HEK293 (cell line): Measurements from ENCODE around the gene RHOT1.

Experiments used
- CTCF ChIA-PET: fragments of 350-600 bp; formaldehyde crosslinking; extraction: SDS; loops from one replicate; lab custom pipeline; 2021; ENCODE audit warnings: antibody characterized with exemption; lab: Yijun Ruan, JAX
- POLR2A ChIA-PET: fragments of 300-600 bp; formaldehyde crosslinking; extraction: SDS; loops from one replicate; lab custom pipeline; 2020; ENCODE audit warnings: antibody characterized with exemption, inconsistent platforms; lab: Yijun Ruan, JAX
- H3K27ac ChIP-seq: fragments of 200-500 bp; sonication (Bioruptor generic); 2 replicates; pipeline ENCODE4 v1.5.1; 2014; ENCODE audit warnings: low read depth, low read length, control low read depth, inconsistent platforms; ENCODE audit errors: extremely low read depth
- H3K36me3 ChIP-seq, 2 experiments: fragments of 200-500 bp in 1 of 2; sonication (Bioruptor generic) in 1 of 2; 1 replicate in 1 of 2; 2 replicates in 1 of 2; pipeline ENCODE4 v1.5.1; 2014 to 2017; ENCODE audit warnings: inconsistent platforms in 2 of 2, low read length in 2 of 2; ENCODE audit not compliant: control insufficient read depth in 2 of 2, insufficient read depth in 1 of 2
- H3K4me1 ChIP-seq: fragments of 200-500 bp; sonication (Bioruptor generic); 2 replicates; pipeline ENCODE4 v1.5.1; 2014; ENCODE audit warnings: mild to moderate bottlenecking, low read length, inconsistent platforms; ENCODE audit not compliant: control insufficient read depth, insufficient read depth
- H3K4me3 ChIP-seq: 2 replicates; pipeline ENCODE4 v1.5.1; 2011; ENCODE audit warnings: low read depth, mild to moderate bottlenecking, control low read depth, low read length, moderate library complexity
- H3K9me3 ChIP-seq: fragments of 200-500 bp; sonication (Bioruptor generic); 2 replicates; pipeline ENCODE4 v1.5.1; 2014; ENCODE audit warnings: low read depth, low read length, inconsistent platforms; ENCODE audit not compliant: control insufficient read depth, insufficient read depth
- PRDM2 ChIP-seq: fragments of 450-650 bp; formaldehyde crosslinking; IDR thresholded peaks from 2 replicates; pipeline ENCODE4 v1.5.1; 2016; ENCODE audit warnings: missing biosample characterization, missing genetic modification characterization, borderline replicate concordance
- SALL2 ChIP-seq: fragments of 450-650 bp; formaldehyde crosslinking; IDR thresholded peaks from 2 replicates; pipeline ENCODE4 v1.5.0; 2017; ENCODE audit warnings: missing biosample characterization, mild to moderate bottlenecking, missing genetic modification characterization, borderline replicate concordance
- ZNF114 ChIP-seq: fragments of 450-650 bp; formaldehyde crosslinking; IDR thresholded peaks from 2 replicates; pipeline ENCODE4 v1.5.0; 2017; ENCODE audit warnings: missing biosample characterization, missing genetic modification characterization
- ZNF148 ChIP-seq: fragments of 450-650 bp; formaldehyde crosslinking; IDR thresholded peaks from 2 replicates; pipeline ENCODE4 v1.5.0; 2017; ENCODE audit warnings: missing biosample characterization, missing genetic modification characterization, borderline replicate concordance
- ZNF155 ChIP-seq: fragments of 450-650 bp; formaldehyde crosslinking; IDR thresholded peaks from 2 replicates; pipeline ENCODE4 v1.5.1; 2016; ENCODE audit warnings: missing biosample characterization, missing genetic modification characterization
- ZNF221 ChIP-seq: fragments of 450-650 bp; formaldehyde crosslinking; IDR thresholded peaks from 2 replicates; pipeline ENCODE4 v1.5.1; 2017; ENCODE audit warnings: missing biosample characterization, missing genetic modification characterization, borderline replicate concordance
- ZNF624 ChIP-seq: fragments of 450-650 bp; formaldehyde crosslinking; IDR thresholded peaks from 2 replicates; pipeline ENCODE4 v1.5.1; 2017; ENCODE audit warnings: missing biosample characterization, missing genetic modification characterization
- ZNF677 ChIP-seq: fragments of 450-650 bp; IDR thresholded peaks from 2 replicates; pipeline ENCODE4 v1.5.0; 2018; ENCODE audit warnings: missing biosample characterization, mild to moderate bottlenecking, missing genetic modification characterization, moderate library complexity
- ZNF701 ChIP-seq: fragments of 450-650 bp; formaldehyde crosslinking; IDR thresholded peaks from 2 replicates; pipeline ENCODE4 v1.5.1; 2016; ENCODE audit warnings: missing biosample characterization, missing genetic modification characterization
- ZNF707 ChIP-seq: fragments of 450-650 bp; formaldehyde crosslinking; IDR thresholded peaks from 2 replicates; pipeline ENCODE4 v1.5.1; 2016; ENCODE audit warnings: missing biosample characterization, missing genetic modification characterization
- ZNF837 ChIP-seq: fragments of 450-650 bp; formaldehyde crosslinking; IDR thresholded peaks from 2 replicates; pipeline ENCODE4 v1.5.1; 2016; ENCODE audit warnings: missing biosample characterization, missing genetic modification characterization
- TF ChIP-seq, protein P1 (sequence below): fragments of 450-650 bp; formaldehyde crosslinking; IDR thresholded peaks from 2 replicates; pipeline ENCODE4 v1.5.1; 2016; ENCODE audit warnings: missing biosample characterization, missing genetic modification characterization
- TF ChIP-seq, protein P2 (sequence below): fragments of 450-650 bp; formaldehyde crosslinking; IDR thresholded peaks from 2 replicates; pipeline ENCODE4 v1.5.1; 2017; ENCODE audit warnings: missing biosample characterization, missing genetic modification characterization

Gene RHOT1

DNA sequence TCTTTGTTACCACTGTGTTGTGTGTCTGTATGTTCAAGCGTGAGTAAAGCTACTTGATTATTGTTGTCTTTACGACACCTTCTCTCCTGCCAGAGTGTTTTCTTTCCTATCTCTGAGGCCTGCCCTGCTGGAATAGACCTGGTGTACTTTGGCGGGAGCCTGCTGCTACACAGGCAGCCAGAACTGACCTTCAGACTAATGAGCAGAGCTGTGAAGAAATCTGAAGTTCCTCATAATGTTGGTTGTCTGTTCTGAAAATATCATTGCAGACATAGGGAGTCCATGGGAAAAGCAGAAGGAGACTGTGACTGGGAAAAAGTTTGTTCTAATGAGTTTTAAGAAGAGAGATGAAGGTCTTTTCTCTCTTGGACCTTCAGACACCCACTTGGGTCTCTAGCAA lies 9.8 kb downstream of the RHOT1 start (continued):
- no peak for TF ChIP-seq PRDM2
- TF ChIP-seq ZNF677 = no peak
- TF ChIP-seq ZNF837 = no peak
- TF ChIP-seq ZNF114 (tag by site-specific recombination) = no peak
- TF ChIP-seq, protein P1, sequence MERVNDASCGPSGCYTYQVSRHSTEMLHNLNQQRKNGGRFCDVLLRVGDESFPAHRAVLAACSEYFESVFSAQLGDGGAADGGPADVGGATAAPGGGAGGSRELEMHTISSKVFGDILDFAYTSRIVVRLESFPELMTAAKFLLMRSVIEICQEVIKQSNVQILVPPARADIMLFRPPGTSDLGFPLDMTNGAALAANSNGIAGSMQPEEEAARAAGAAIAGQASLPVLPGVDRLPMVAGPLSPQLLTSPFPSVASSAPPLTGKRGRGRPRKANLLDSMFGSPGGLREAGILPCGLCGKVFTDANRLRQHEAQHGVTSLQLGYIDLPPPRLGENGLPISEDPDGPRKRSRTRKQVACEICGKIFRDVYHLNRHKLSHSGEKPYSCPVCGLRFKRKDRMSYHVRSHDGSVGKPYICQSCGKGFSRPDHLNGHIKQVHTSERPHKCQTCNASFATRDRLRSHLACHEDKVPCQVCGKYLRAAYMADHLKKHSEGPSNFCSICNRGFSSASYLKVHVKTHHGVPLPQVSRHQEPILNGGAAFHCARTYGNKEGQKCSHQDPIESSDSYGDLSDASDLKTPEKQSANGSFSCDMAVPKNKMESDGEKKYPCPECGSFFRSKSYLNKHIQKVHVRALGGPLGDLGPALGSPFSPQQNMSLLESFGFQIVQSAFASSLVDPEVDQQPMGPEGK (tag by site-specific recombination) = no peak
- no peak for TF ChIP-seq ZNF221 (tag by site-specific recombination)
- no peak for TF ChIP-seq ZNF155 (tag by site-specific recombination)
- TF ChIP-seq SALL2 (tag by site-specific recombination) = no peak
- TF ChIP-seq, all 188 proteins: peak for 0

DNA sequence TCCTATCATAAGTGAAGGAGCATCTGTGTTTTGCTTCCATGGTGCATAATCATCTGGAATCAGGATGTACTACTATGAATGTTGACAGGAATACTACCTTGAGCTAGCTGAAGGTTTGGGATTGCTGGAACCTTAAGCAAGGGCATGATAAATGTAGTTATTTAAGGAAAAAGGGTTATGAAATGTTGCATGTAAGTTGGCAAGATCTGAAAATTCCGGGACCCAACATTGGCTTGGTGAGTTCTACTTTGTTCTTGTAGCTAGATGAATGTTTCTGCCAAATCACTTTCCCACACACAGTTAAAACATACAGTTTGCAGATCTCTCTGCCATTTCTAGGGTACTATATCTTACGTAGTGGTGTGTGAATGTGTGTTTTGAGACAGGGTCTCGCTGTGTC lies 13.6 kb downstream of the RHOT1 start:
- no peak for TF ChIP-seq ZNF148 (tag by site-specific recombination)
- TF ChIP-seq ZNF707 = no peak
- TF ChIP-seq ZNF624 (tag by site-specific recombination) = no peak
- Histone ChIP-seq H3K9me3 (no peaks in the 10 kb centered on the region), H3K36me3 (peaks cover 20 to 46% of the 10 kb centered on the region in 2 experiments), H3K27ac (no peak overlapping the region), H3K4me1 (no peaks in the 10 kb centered on the region), H3K4me3 (no peak overlapping the region)
- POLR2A ChIA-PET = interaction anchor here (1.5 kb wide), 1 partner anchor 16 kb away, joined by 3 read pairs; no protein-coding TSS in a partner anchor
- CTCF ChIA-PET = no interaction called here

- CTCF ChIA-PET = interaction anchor here (0.6 to 1.2 kb wide), 4 partner anchors 15 to 47 kb away, joined by 3 to 4 read pairs (median 3); partner anchors contain the start of gene RHOT1
- Histone ChIP-seq H3K9me3 (no peaks in the 10 kb centered on the region), H3K4me1 (no peaks in the 10 kb centered on the region), H3K27ac (no peak overlapping the region), H3K36me3 (peaks cover 20 to 52% of the 10 kb centered on the region in 2 experiments)
- POLR2A ChIA-PET = interaction anchor here (1.5 kb wide), 1 partner anchor 17 kb away, joined by 3 read pairs; no protein-coding TSS in a partner anchor
- no peak for TF ChIP-seq ZNF701
- TF ChIP-seq, protein P2, sequence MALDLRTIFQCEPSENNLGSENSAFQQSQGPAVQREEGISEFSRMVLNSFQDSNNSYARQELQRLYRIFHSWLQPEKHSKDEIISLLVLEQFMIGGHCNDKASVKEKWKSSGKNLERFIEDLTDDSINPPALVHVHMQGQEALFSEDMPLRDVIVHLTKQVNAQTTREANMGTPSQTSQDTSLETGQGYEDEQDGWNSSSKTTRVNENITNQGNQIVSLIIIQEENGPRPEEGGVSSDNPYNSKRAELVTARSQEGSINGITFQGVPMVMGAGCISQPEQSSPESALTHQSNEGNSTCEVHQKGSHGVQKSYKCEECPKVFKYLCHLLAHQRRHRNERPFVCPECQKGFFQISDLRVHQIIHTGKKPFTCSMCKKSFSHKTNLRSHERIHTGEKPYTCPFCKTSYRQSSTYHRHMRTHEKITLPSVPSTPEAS (tag by site-specific recombination) = no peak
- TF ChIP-seq, all 188 proteins: peak for 0
- no peak overlapping the region for H3K4me3 ChIP-seq
Measured at GRCh38 chr17:32156656-32157055, 14.4 kb downstream of the RHOT1 start.
